ENCODE data around the gene SLC8A1. TPM values are rescaled to one million over a fixed set of nuclear protein-coding genes. Genes with fewer than 3 reads are reported as not detected.
A peak's percentile ranks its signal among the peaks of the same experiment; 100 is the strongest.

SLC8A1 gene
- total and polyA plus RNA-seq, 8 donors = 5.4 to 39.7 (median 6.6) TPM

DNA sequence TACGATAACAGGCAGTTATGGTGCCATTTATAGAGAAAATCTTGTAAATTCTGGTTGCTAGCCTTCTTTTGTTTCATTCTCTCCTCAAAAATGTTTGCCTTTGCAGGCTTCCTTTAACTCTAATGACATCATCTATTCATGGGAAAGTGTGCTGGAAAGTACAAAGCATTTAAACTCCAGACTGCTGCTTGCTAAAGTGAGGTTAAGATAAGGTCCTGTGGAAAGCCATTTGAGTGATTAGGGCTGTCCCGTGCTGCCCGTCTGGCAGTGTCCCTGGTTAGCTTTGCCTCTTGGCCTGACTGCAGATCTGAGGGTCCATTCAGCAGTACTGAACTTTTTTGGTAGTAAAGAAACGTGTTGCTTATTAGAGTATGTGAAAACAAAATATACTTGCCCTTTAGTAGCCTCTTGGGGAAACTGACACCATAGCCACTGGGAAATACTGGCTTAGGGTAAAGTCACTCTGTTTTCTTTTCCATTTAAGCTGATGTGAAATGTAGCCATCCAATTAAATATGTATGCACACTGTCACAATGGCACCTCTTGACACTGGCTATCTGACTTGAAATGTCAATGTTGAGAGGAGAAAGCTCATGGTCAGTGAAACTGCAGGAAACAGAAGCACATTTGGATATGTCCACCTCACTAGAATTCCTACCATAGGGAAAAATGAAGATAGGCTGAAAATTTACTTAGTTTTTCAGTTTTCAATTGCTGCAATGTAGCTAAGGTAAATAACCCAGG, 321.5 kb downstream of the SLC8A1 start:
- intact Hi-C loops (cut with DNase I) = no loop called here
- no peak overlapping the region for H3K27ac ChIP-seq
- H3K27me3 ChIP-seq = no peaks in the 10 kb centered on the region
- no peaks in the 10 kb centered on the region for H3K36me3 ChIP-seq
- DNase-seq (peak in 1 of 4 donors; percentile 27), ATAC-seq (no peak)
- TF ChIP-seq, protein P1, sequence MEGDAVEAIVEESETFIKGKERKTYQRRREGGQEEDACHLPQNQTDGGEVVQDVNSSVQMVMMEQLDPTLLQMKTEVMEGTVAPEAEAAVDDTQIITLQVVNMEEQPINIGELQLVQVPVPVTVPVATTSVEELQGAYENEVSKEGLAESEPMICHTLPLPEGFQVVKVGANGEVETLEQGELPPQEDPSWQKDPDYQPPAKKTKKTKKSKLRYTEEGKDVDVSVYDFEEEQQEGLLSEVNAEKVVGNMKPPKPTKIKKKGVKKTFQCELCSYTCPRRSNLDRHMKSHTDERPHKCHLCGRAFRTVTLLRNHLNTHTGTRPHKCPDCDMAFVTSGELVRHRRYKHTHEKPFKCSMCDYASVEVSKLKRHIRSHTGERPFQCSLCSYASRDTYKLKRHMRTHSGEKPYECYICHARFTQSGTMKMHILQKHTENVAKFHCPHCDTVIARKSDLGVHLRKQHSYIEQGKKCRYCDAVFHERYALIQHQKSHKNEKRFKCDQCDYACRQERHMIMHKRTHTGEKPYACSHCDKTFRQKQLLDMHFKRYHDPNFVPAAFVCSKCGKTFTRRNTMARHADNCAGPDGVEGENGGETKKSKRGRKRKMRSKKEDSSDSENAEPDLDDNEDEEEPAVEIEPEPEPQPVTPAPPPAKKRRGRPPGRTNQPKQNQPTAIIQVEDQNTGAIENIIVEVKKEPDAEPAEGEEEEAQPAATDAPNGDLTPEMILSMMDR (IDR thresholded peaks at IDR 0.05) = no peak
- H3K4me3 ChIP-seq = no peak overlapping the region
- H3K4me1 ChIP-seq = no peaks in the 10 kb centered on the region
- no peaks in the 10 kb centered on the region for H3K9me3 ChIP-seq

DNA sequence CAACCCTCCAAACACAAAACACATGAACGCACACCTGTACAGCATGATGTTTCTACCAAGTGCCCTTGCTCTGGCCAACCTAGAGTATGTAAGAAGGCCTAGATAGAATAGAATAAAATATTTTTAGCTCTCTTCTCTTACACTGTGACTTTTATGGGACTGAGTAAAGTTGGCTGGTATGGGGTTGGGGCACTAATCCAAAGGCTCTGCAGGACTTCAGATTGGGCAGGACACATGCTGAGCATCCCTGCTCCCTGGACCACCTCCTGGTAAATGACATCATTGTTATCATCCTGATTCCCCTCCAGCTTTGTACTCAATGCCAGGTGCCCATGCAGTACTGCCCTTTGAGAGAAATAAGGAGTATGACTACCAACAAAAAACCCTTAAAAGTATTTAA, 322.2 kb downstream of the SLC8A1 start:
- no peaks in the 10 kb centered on the region for H3K36me3 ChIP-seq
- no peak overlapping the region for H3K27ac ChIP-seq
- TF ChIP-seq, protein P1 (IDR thresholded peaks at IDR 0.05) = no peak
- ATAC-seq = no peak
- intact Hi-C loops (cut with DNase I) = no loop called here
- H3K4me1 ChIP-seq = no peaks in the 10 kb centered on the region
- DNase-seq = no peak
- no peak overlapping the region for H3K4me3 ChIP-seq
- no peaks in the 10 kb centered on the region for H3K27me3 ChIP-seq
- H3K9me3 ChIP-seq = no peaks in the 10 kb centered on the region

DNA sequence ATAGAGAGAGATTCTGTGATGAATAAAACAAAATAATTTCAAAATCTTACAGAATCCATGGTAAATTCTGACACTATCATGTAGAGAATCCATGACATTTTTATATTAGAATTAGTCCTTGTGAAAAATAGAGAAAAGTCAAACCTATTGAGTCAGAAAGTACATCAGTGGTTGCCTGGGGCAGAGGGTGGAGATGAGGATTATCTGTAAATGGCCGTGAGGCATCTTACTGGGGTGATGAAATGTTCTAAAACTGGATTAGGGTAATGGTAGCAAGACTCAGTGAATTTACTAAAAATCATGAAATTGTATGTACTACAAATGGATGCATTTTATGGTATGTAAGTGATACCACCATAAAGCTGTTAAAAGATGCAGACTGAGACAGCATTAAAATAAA, 323.1 kb downstream of the SLC8A1 start:
- intact Hi-C loops (cut with DNase I) = no loop called here
- DNase-seq = no peak
- H3K36me3 ChIP-seq = no peaks in the 10 kb centered on the region
- no peaks in the 10 kb centered on the region for H3K4me1 ChIP-seq
- no peaks in the 10 kb centered on the region for H3K27me3 ChIP-seq
- H3K27ac ChIP-seq = no peak overlapping the region
- no peak overlapping the region for H3K4me3 ChIP-seq
- no peak for ATAC-seq
- H3K9me3 ChIP-seq = no peaks in the 10 kb centered on the region
- TF ChIP-seq, protein P1 (IDR thresholded peaks at IDR 0.05) = no peak

DNA sequence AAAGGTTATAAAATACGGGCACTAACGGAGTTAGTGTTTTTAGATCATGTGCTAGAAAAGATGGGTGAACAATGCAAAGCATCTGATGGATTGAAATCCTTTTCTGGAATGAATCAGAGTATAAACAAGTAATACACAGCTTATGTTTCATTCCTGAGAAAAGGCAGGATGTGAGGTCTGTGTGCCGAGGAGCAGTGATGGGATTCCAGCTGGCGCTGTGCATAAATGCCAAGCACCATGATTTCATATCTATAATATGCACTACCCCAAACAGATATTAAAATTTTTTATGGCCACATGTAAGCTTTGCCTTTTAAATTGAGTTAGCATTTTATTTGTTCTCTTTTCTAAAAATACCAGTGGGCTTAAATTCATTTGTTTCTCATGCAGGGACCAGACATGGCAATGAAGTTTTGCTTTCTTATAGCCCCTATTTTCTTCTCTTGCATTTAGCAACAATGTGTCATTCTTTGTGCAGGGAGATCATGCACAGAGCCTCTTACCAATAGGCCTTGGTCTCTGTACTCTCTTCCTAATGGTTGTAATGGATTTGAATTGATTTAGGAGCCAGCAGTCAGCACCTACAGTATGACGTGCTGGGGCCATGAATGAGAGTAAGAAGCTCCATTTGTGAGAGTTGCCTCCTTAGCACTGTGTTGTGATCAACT, 323.9 kb downstream of the SLC8A1 start:
- TF ChIP-seq, protein P1 (IDR thresholded peaks at IDR 0.05) = no peak

DNA sequence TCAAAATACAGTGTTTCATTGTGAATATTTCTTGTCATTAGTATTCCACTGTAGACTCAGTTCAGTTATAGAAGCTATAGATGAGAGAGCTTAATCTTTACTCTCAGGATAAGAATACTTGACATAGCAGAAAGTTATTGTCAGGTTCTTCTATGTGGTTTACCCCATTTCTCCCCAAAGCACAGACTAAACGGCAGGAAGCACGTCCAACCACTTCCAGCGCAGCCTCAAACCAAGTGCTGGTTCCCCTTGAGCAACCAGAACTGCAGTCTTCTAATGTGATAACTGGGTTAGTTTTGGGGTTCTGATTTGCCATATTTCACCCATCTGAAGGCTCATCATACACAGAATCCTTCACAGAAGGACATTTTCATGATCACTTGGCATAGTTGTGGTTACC, 324.7 kb downstream of the SLC8A1 start:
- no peaks in the 10 kb centered on the region for H3K9me3 ChIP-seq
- no peaks in the 10 kb centered on the region for H3K4me1 ChIP-seq
- no peak overlapping the region for H3K27ac ChIP-seq
- H3K27me3 ChIP-seq = no peaks in the 10 kb centered on the region
- no peak for ATAC-seq
- no peak overlapping the region for H3K4me3 ChIP-seq
- intact Hi-C loops (cut with DNase I) = no loop called here
- DNase-seq = no peak
- TF ChIP-seq, protein P1 (IDR thresholded peaks at IDR 0.05) = no peak
- H3K36me3 ChIP-seq = no peaks in the 10 kb centered on the region

More for the DNA sequence above, 323.9 kb downstream of the SLC8A1 start:
- H3K4me3 ChIP-seq = no peak overlapping the region
- no peaks in the 10 kb centered on the region for H3K27me3 ChIP-seq
- H3K4me1 ChIP-seq = no peaks in the 10 kb centered on the region
- ATAC-seq (no peak), DNase-seq (peak in 1 of 4 donors; percentile 19)
- H3K27ac ChIP-seq = no peak overlapping the region
- no peaks in the 10 kb centered on the region for H3K36me3 ChIP-seq
- H3K9me3 ChIP-seq = no peaks in the 10 kb centered on the region
- intact Hi-C loops (cut with DNase I) = no loop called here

All from left lung (tissue), 10 donors.